H9 (cell line): ENCODE results near the gene NCKAP5. TPM values are rescaled to one million over a fixed set of nuclear protein-coding genes. Genes with fewer than 3 reads are reported as not detected.

Source experiments
- DNase-seq: peaks from one replicate; pipeline ENCODE4 v3.0.0-alpha.2; 2017
- H2AFZ ChIP-seq: one replicate; pipeline ENCODE4 v1.6.1; 2013; ENCODE audit warnings: mild to moderate bottlenecking, low read length, control low read depth, moderate library complexity
- H2AK5ac ChIP-seq: 2 replicates; pipeline ENCODE4 v1.6.1; 2013; ENCODE audit warnings: low read length, control low read depth, mixed read lengths; ENCODE audit not compliant: insufficient read length
- H2BK120ac ChIP-seq: one replicate; pipeline ENCODE4 v1.6.1; 2013; ENCODE audit warnings: low read depth, mild to moderate bottlenecking, low read length, control low read depth, inconsistent platforms; ENCODE audit not compliant: poor library complexity, severe bottlenecking
- H2BK12ac ChIP-seq: 2 replicates; pipeline ENCODE4 v1.6.1; 2013; ENCODE audit warnings: low read length, control low read depth, mixed read lengths, low read depth; ENCODE audit not compliant: insufficient read length
- H2BK15ac ChIP-seq: 2 replicates; pipeline ENCODE4 v1.6.1; 2013; ENCODE audit warnings: low read depth, low read length, control low read depth
- H2BK20ac ChIP-seq: one replicate; pipeline ENCODE4 v1.6.1; 2013; ENCODE audit warnings: low read depth, mild to moderate bottlenecking, low read length, control low read depth, inconsistent platforms; ENCODE audit not compliant: poor library complexity, severe bottlenecking
- H2BK5ac ChIP-seq: 2 replicates; pipeline ENCODE4 v1.6.1; 2013; ENCODE audit warnings: low read length, control low read depth, mixed read lengths; ENCODE audit not compliant: insufficient read length
- H3K14ac ChIP-seq: 2 replicates; pipeline ENCODE4 v1.6.1; 2013; ENCODE audit warnings: low read length, control low read depth; ENCODE audit not compliant: insufficient read depth
- H3K18ac ChIP-seq: 2 replicates; pipeline ENCODE4 v1.6.1; 2013; ENCODE audit warnings: low read depth, mild to moderate bottlenecking, mixed read lengths, low read length, control low read depth; ENCODE audit not compliant: insufficient read length
- H3K23ac ChIP-seq: 2 replicates; pipeline ENCODE4 v1.6.1; 2013; ENCODE audit warnings: low read length, control low read depth, mixed read lengths, low read depth; ENCODE audit not compliant: insufficient read length
- H3K23me2 ChIP-seq: 2 replicates; pipeline ENCODE4 v1.6.1; 2013; ENCODE audit warnings: low read depth, mild to moderate bottlenecking, mixed read lengths, low read length, control low read depth; ENCODE audit not compliant: insufficient read length, poor library complexity, severe bottlenecking
- H3K27ac ChIP-seq: 2 replicates; pipeline ENCODE4 v1.5.1; 2013; ENCODE audit warnings: low read length, control low read depth, mixed read lengths, low read depth; ENCODE audit not compliant: insufficient read length
- H3K27me3 ChIP-seq: 2 replicates; pipeline ENCODE4 v1.6.1; 2013; ENCODE audit warnings: low read length, control low read depth, inconsistent platforms; ENCODE audit not compliant: insufficient read depth
- H3K4ac ChIP-seq: 2 replicates; pipeline ENCODE4 v1.6.1; 2013; ENCODE audit warnings: low read depth, mild to moderate bottlenecking, control low read depth, inconsistent platforms, low read length, moderate library complexity
- H3K4me1 ChIP-seq: 2 replicates; pipeline ENCODE4 v1.6.1; 2013; ENCODE audit warnings: low read length, control low read depth, inconsistent platforms; ENCODE audit not compliant: insufficient read depth
- H3K4me2 ChIP-seq: 2 replicates; pipeline ENCODE4 v1.6.1; 2013; ENCODE audit warnings: low read length, control low read depth, mixed read lengths; ENCODE audit not compliant: insufficient read length, insufficient read depth
- H3K56ac ChIP-seq: 2 replicates; pipeline ENCODE4 v1.6.1; 2013; ENCODE audit warnings: low read depth, mild to moderate bottlenecking, mixed read lengths, low read length, control low read depth; ENCODE audit not compliant: insufficient read length
- H3K79me1 ChIP-seq: 2 replicates; pipeline ENCODE4 v1.6.1; 2013; ENCODE audit warnings: low read depth, mild to moderate bottlenecking, moderate library complexity, low read length, control low read depth, inconsistent platforms; ENCODE audit not compliant: insufficient read depth, poor library complexity, severe bottlenecking
- H3K79me2 ChIP-seq: 2 replicates; pipeline ENCODE4 v1.6.1; 2013; ENCODE audit warnings: low read length, control low read depth, inconsistent platforms; ENCODE audit not compliant: insufficient read depth
- H3K9ac ChIP-seq: 2 replicates; pipeline ENCODE4 v1.6.1; 2013; ENCODE audit warnings: low read length, control low read depth, mixed read lengths; ENCODE audit not compliant: insufficient read length; ENCODE audit errors: extremely low read depth
- H3K9me3 ChIP-seq: one replicate; pipeline ENCODE4 v1.6.1; 2013; ENCODE audit warnings: low read depth, low read length, inconsistent platforms; ENCODE audit not compliant: control insufficient read depth
- H3T11ph ChIP-seq: one replicate; pipeline ENCODE4 v1.6.1; 2013; ENCODE audit warnings: mild to moderate bottlenecking, low read length, control low read depth, inconsistent platforms
- H4K20me1 ChIP-seq: one replicate; pipeline ENCODE4 v1.6.1; 2013; ENCODE audit not compliant: control insufficient read depth, insufficient read length, insufficient read depth
- H4K5ac ChIP-seq: 2 replicates; pipeline ENCODE4 v1.6.1; 2013; ENCODE audit warnings: low read depth, mild to moderate bottlenecking, mixed read lengths, low read length, control low read depth; ENCODE audit not compliant: insufficient read length
- H4K8ac ChIP-seq: replicated peaks from 2 replicates; pipeline ENCODE4 v1.6.1; 2013; ENCODE audit warnings: low read length, control low read depth, mixed read lengths, low read depth; ENCODE audit not compliant: insufficient read length
- H4K91ac ChIP-seq: 2 replicates; pipeline ENCODE4 v1.6.1; 2013; ENCODE audit warnings: low read depth, mild to moderate bottlenecking, moderate library complexity, mixed read lengths, low read length, control low read depth; ENCODE audit not compliant: insufficient read length
- H3K27ac Mint-ChIP-seq, 3 experiments: 2 replicates in 2 of 3; 3 replicates in 1 of 3; pipeline ENCODE4 v1.8.0; 2020 to 2021; ENCODE audit warnings: mixed read lengths in 3 of 3, mild to moderate bottlenecking in 1 of 3, moderate library complexity in 1 of 3
- H3K27me3 Mint-ChIP-seq: 2 replicates; pipeline ENCODE4 v1.8.0; 2021; ENCODE audit warnings: low read depth, mild to moderate bottlenecking, moderate library complexity, mixed read lengths
- H3K36me3 Mint-ChIP-seq, 3 experiments: 2 replicates in 2 of 3; 3 replicates in 1 of 3; pipeline ENCODE4 v1.8.0; 2020 to 2021; ENCODE audit warnings: low read depth in 3 of 3, mixed read lengths in 3 of 3; ENCODE audit not compliant: insufficient read depth in 1 of 3
- H3K4me1 Mint-ChIP-seq, 2 experiments: 2 replicates each; pipeline ENCODE4 v1.8.0; 2020; ENCODE audit warnings: mixed read lengths in 2 of 2
- H3K4me3 Mint-ChIP-seq, 2 experiments: 2 replicates in 1 of 2; 3 replicates in 1 of 2; pipeline ENCODE4 v1.8.0; 2020 to 2021; ENCODE audit warnings: mild to moderate bottlenecking in 2 of 2, mixed read lengths in 2 of 2, moderate library complexity in 1 of 2
- H3K9me3 Mint-ChIP-seq, 2 experiments: 2 replicates in 1 of 2; 3 replicates in 1 of 2; pipeline ENCODE4 v1.8.0; 2020; ENCODE audit warnings: mild to moderate bottlenecking in 2 of 2, mixed read lengths in 2 of 2, moderate library complexity in 1 of 2
- CTCF ChIP-seq: fragments of 200-600 bp; sonication (generic); conservative IDR thresholded peaks from 3 replicates; pipeline ENCODE4 v1.8.0; 2021; ENCODE audit warnings: antibody characterized with exemption, mild to moderate bottlenecking
- WGBS: extraction: QIAGEN DNeasy Blood & Tissue Kit; methylation state at CpG from one replicate; pipeline ENCODE4 v1.1.7; 2013; ENCODE audit warnings: missing lambda C conversion rate, low lambda C conversion rate, mixed read lengths; ENCODE audit not compliant: insufficient read length; ENCODE audit errors: extremely low coverage; 5-methylcytosine and 5-hydroxymethylcytosine counted together
- total RNA-seq: library from RNA; stranded (reverse); gene quantifications from 2 replicates; pipeline ENCODE4 v1.2.1, GENCODE V29; 2021

NCKAP5 gene
- total RNA-seq, 1 experiment from 2014 or later: 0.26 TPM

- no peak overlapping the region for H3K4ac ChIP-seq
- H3K23ac ChIP-seq: no peak overlapping the region
- no CpG with 5 or more reads among the region's 1 CpG for WGBS
Measured at GRCh38 chr2:132761437-132761836, 806.8 kb downstream of the NCKAP5 start.

More at GRCh38 chr2:132761437-132761836, 806.8 kb downstream of the NCKAP5 start:
- Histone ChIP-seq H3K27me3 (no peaks in the 10 kb centered on the region), H3K27ac (no peak overlapping the region), H3T11ph (no peak overlapping the region), H3K23me2 (no peaks in the 10 kb centered on the region), H2AFZ (no peak overlapping the region), H4K91ac (no peak overlapping the region), H3K79me1 (no peaks in the 10 kb centered on the region), H4K8ac (no peak overlapping the region), H2BK120ac (no peak overlapping the region), H3K18ac (no peak overlapping the region), H3K9ac (no peak overlapping the region), H2BK12ac (no peak overlapping the region), H3K79me2 (no peaks in the 10 kb centered on the region), H2BK5ac (no peak overlapping the region), H3K14ac (no peak overlapping the region), H4K5ac (no peak overlapping the region), H3K56ac (no peak overlapping the region), H2BK20ac (no peak overlapping the region), H3K9me3 (no peaks in the 10 kb centered on the region), H3K4me2 (no peak overlapping the region), H2AK5ac (no peak overlapping the region), H4K20me1 (no peaks in the 10 kb centered on the region), H2BK15ac (no peak overlapping the region), H3K4me1 (no peaks in the 10 kb centered on the region)
- Mint-ChIP-seq H3K27me3 (no peaks in the 10 kb centered on the region), H3K36me3 (no peaks in the 10 kb centered on the region), H3K9me3 (no peaks in the 10 kb centered on the region), H3K27ac (no peak overlapping the region), H3K4me1 (peaks cover 8 to 9% of the 10 kb centered on the region in 2 experiments), H3K4me3 (no peak overlapping the region)
- TF ChIP-seq CTCF: no peak
- no peak for DNase-seq
